Measurements from ENCODE around the gene EFNA1.

DNA sequence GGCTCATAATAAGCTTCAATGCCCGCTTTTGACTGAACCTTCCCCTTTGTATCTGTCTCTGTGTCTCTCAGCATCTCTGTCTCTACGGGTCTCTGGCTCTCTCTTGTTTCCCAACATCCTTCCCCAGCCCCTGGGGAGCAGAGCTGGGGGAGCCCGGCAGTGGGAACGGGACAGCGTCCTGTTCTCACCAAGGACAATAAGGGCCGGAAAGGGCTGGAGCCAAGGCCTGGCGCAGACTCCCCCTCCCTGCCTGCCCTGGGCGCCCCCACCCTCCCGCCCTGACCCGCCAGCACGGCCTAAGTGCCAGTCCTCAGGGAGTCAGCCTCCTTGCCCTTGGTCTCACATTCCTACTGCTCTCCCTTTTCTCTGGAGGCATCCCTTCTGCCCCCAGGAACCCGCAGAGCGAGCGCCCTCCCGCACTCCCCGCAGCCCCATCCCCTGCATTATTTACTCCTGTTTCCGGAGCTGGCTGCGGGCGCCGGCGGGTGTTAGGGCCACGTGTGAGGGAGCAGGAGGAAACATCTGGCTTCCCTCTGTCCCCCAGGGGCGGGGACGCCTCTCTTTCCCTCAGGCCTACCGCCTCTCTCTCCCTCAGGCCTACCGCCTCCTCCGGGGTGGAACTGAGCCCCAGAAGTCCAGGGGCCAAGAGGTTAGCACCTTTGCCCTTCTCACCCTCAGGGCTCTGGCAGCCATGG, 38.9 kb downstream of the EFNA1 start:
- TF ChIP-seq, protein P1, sequence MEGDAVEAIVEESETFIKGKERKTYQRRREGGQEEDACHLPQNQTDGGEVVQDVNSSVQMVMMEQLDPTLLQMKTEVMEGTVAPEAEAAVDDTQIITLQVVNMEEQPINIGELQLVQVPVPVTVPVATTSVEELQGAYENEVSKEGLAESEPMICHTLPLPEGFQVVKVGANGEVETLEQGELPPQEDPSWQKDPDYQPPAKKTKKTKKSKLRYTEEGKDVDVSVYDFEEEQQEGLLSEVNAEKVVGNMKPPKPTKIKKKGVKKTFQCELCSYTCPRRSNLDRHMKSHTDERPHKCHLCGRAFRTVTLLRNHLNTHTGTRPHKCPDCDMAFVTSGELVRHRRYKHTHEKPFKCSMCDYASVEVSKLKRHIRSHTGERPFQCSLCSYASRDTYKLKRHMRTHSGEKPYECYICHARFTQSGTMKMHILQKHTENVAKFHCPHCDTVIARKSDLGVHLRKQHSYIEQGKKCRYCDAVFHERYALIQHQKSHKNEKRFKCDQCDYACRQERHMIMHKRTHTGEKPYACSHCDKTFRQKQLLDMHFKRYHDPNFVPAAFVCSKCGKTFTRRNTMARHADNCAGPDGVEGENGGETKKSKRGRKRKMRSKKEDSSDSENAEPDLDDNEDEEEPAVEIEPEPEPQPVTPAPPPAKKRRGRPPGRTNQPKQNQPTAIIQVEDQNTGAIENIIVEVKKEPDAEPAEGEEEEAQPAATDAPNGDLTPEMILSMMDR (IDR thresholded peaks at IDR 0.05; ENCODE audit: low read depth, low read length, poor library complexity, severe bottlenecking): no peak
- no peak for TF ChIP-seq EZH2phosphoT487 (IDR thresholded peaks at IDR 0.05; ENCODE audit: borderline replicate concordance, low read length)
